ENCODE results near the gene ATP5MC3. TPM values are rescaled to one million over a fixed set of nuclear protein-coding genes. Genes with fewer than 3 reads are reported as not detected.

The ATP5MC3 gene
- total RNA-seq, 6 experiments from 2014 or later, result 149 to 204 (median 185) TPM

- WGBS (ENCODE audit: insufficient coverage, low coverage, low lambda C conversion rate, missing lambda C conversion rate), result 53% methylated on average over 1 of the region's 1 CpG
- TF ChIP-seq POLR2A (IDR thresholded peaks at IDR 0.05) (no peak), CTCF (IDR thresholded peaks at IDR 0.05) (no peak)
- Histone ChIP-seq H3K27me3 (no peaks in the 10 kb centered on the region), H3K4me1 (peaks cover 0 to 9% (median 3%) of the 10 kb centered on the region in 4 donors), H3K4me3 (no peak overlapping the region), H3K9me3 (no peaks in the 10 kb centered on the region), H3K36me3 (peaks cover 0 to 47% (median 10%) of the 10 kb centered on the region in 4 donors), H3K27ac (no peak overlapping the region)
- intact Hi-C loops (cut with DNase I), result no loop called here
- DNase-seq (no peak), ATAC-seq (no peak)
Measured at GRCh38 chr2:175175896-175176295, 5.6 kb downstream of the ATP5MC3 start.

GRCh38 chr2:175175320-175175719 is 6.2 kb downstream of the ATP5MC3 start:
- Histone ChIP-seq H3K36me3 (peaks cover 0 to 47% (median 10%) of the 10 kb centered on the region in 4 donors), H3K27ac (no peak overlapping the region), H3K4me3 (no peak overlapping the region), H3K4me1 (peaks cover 0 to 6% (median 3%) of the 10 kb centered on the region in 4 donors), H3K9me3 (no peaks in the 10 kb centered on the region), H3K27me3 (no peaks in the 10 kb centered on the region)
- intact Hi-C loops (cut with DNase I), result no loop called here
- no peak for ATAC-seq
- TF ChIP-seq CTCF (IDR thresholded peaks at IDR 0.05), result no peak
- TF ChIP-seq POLR2A (IDR thresholded peaks at IDR 0.05), result no peak
- no peak for DNase-seq
- 73% methylated on average over 2 of the region's 2 CpGs for WGBS (ENCODE audit: insufficient coverage, low coverage, low lambda C conversion rate, missing lambda C conversion rate)

GRCh38 chr2:175170659-175171304 is 10.7 kb downstream of the ATP5MC3 start:
- Histone ChIP-seq H3K36me3 (peaks cover 0 to 4% (median 0%) of the 10 kb centered on the region in 4 donors), H3K9me3 (no peaks in the 10 kb centered on the region), H3K4me3 (no peak overlapping the region), H3K27ac (no peak overlapping the region), H3K4me1 (peaks cover 0 to 19% (median 0%) of the 10 kb centered on the region in 4 donors), H3K27me3 (no peaks in the 10 kb centered on the region)
- intact Hi-C loops (cut with DNase I), result no loop called here
- 86% methylated on average over 2 of the region's 3 CpGs for WGBS (ENCODE audit: insufficient coverage, low coverage, low lambda C conversion rate, missing lambda C conversion rate)
- ATAC-seq (no peak), DNase-seq (no peak)
- no peak for TF ChIP-seq CTCF (IDR thresholded peaks at IDR 0.05)
- no peak for TF ChIP-seq POLR2A (IDR thresholded peaks at IDR 0.05)

- peaks cover 0 to 19% (median 0%) of the 10 kb centered on the region in 4 donors for H3K4me1 ChIP-seq
- ATAC-seq, result no peak
- no peaks in the 10 kb centered on the region for H3K27me3 ChIP-seq
- 47% methylated on average over 3 of the region's 3 CpGs for WGBS (ENCODE audit: insufficient coverage, low coverage, low lambda C conversion rate, missing lambda C conversion rate)
- H3K36me3 ChIP-seq, result no peaks in the 10 kb centered on the region
- DNase-seq, result no peak
- TF ChIP-seq POLR2A (IDR thresholded peaks at IDR 0.05), result no peak
- no peak for TF ChIP-seq CTCF (IDR thresholded peaks at IDR 0.05)
- intact Hi-C loops (cut with DNase I), result no loop called here
- no peaks in the 10 kb centered on the region for H3K9me3 ChIP-seq
- H3K27ac ChIP-seq, result no peak overlapping the region
- peak overlapping the region in 2 of 3 donors; percentile 92 to 94 for H3K4me3 ChIP-seq
Measured at GRCh38 chr2:175169191-175169590, 12.3 kb downstream of the ATP5MC3 start.

Measured in right lobe of liver (tissue), 6 donors.